Umbilical cord (tissue), 2 donors: ENCODE measurements around the gene FAM78B. TPM values are rescaled to one million over a fixed set of nuclear protein-coding genes. Genes with fewer than 3 reads are reported as not detected.

Experiments used
- DNase-seq: peaks from one replicate; pipeline ENCODE4 v3.0.0-alpha.2; 2015; ENCODE audit warnings: low spot score
- total RNA-seq: library from RNA; depleted of rRNA; stranded (reverse); fragments of >200 nt; gene quantifications from one replicate; pipeline ENCODE4 v1.2.3, GENCODE V29; 2014; ENCODE audit warnings: low replicate concordance; ENCODE audit not compliant: insufficient read depth

The FAM78B gene
- total RNA-seq, 1 donor from 2014 or later: 13.5 TPM

DNA sequence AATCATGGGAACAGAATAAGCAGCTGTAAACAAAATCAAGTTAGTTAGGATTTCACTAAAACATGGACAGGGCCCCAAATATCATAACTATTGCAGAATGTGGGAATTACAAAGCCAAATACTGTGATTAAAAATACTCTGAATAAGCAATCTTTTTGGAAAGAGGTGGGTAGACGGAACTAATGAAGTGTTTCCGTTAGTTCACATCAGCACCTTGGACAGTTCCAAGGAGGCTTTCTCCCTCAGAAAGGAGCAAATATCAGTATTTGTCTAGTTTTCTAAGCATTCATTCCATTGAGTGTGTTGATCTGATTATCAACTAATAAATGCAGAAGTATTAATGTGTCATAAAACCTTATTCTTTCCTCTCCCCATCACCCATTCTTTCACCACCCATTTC lies 97.4 kb downstream of the FAM78B start:
- DNase-seq: no peak

DNA sequence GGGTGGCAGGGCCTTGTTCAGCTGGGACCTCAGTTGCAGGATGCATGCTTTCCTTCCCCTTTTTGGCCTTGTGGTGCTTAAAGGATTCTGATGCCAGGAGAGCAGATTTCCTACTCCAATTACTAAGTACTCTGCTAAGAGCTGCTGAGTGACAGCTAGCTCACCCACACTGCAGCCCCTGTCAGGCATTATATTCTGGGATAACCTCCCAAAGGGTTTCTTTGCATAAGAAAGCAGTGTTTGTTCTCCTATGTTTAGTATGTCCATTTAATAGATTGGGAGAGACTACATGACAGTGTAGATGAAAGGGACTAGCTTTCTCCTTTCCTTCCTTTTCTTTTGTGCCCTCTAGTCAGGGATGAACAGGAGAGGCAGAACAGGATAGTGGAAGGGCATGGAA lies 100.7 kb downstream of the FAM78B start:
- DNase-seq: no peak

DNA sequence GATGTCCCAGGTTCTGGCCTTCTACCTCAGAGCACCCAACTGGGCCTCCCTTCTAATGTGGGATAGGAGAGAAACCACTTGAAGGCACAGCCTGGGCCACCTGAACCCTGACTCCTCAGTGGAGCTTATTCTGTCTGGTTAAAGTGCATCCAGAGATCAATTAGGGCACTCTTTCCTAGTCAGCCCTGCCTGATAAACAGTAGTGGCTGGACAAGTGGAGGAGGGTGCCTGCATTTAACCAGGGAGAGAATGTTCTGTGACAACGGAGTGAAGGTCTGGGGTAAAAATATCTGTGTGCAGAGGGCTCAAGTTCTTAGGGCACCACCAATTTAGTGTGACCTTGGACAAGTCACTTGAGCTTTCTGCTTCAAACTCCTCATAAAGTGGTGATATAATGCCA lies 101.8 kb downstream of the FAM78B start:
- no peak for DNase-seq

DNA sequence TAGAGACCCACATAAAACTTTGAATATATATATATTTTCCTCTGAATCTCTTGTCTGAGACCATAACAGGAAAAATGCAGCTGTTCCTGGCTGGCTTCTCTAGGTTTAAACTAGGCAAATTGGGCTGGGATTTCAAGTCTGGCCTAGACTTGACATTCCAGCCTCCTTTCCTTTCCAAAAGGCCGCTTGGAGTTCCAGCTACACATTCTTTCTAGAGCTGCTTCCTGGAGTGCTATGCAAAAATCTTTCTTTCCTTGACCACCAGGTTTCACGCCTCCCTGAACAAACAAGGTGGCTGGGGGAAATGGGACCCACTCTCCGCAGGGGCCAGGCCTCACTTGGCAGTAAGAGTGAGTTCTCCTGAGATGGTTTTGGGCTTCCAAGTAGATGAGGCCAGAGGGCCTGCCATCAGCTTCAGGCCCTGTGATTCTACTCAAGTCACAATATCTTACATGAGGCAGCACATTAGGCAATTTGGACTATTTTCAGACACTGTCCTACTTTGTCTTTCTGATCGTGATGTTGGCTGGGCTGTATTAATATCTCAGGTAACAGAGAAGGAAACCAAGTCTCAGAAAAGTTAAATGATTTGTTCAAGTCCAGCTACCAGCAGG lies 102.4 kb downstream of the FAM78B start:
- no peak for DNase-seq

DNA sequence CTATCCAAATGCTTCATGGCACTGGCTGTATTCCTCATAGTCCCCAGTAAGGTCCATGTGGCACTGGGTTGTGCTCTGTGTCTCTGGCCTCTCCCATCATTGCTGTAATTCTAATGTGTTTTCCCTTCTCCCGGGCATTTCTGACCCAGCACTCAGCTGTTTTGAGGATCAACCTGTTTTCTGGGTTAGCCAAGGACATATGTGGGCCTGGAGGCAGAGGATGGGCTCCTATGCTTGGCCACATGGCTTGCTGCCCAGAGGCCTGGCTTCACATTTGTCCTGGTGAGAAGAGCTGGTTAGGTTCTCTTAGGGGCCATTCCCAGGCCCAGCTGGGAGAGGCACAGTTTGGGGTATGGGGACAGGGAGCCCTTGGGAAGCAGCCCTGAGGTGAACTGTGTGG lies 103.1 kb downstream of the FAM78B start:
- DNase-seq: no peak

DNA sequence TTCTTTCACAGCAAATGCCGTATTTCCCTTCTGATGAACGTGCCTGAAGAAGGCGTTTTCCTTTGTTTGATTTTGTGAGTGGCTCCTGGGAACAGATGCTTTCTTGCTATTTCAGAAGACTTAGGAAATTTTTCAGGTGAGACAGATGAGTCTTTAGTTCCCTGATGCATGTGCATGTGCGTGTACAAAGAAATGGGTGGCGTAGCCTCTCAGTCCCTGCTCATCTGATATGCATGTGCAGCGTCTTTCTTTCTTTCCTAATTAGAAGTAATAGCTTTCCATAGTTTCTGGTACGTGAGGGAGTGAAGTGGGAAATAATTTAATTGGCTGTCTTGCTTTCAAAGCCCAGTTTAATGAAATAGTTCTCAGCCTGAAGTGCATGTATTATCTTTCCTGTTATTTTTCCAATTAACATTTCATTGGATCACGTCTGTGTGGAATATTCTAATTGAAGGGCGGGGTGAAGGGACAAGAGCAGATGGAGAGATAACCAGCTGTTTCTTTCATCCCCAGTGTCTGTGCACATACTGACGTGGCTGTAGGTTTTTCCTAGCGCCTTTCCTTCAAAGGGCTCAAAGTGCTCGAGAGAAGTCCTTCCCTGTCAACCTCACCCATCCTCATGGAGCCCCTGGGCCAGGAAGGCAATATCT lies 104.3 kb downstream of the FAM78B start:
- no peak for DNase-seq

DNA sequence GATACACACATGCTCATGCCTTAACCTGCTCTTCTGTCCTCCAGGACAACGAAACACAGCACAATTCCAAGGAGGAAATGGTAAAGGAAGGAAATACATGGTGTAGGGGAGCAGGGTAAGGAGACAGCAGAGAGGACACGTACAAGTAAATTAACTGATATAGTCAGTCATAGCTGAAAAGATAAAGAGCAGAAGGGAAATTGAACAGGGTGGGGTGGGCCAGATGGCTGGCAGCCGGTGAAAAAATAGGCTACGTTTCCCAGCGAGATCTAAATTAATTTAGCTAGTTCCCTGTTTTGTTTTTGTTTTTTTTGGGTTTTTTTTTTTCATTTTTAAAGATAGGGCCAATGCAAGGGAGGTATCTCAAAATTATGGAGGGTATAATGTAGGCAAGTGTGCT lies 109.2 kb downstream of the FAM78B start:
- DNase-seq: no peak

DNA sequence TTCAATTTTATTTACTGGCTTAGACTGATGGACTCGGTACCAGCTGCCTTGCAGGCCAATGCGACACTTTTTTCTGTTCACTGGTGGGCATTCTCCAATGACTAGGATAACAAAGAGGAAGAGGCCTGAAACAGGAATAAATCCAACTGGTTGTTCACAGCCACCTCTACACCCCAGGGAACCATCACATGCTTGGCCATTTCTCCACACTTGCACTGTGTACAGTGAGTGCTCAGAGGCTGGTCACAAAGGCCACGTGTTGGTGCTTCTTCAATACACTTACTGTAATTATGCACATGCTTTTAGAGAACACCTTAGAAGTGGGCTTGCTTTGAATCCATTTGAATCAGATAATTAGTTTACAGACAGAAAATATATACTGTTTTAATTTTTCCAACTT lies 113.4 kb downstream of the FAM78B start:
- no peak for DNase-seq

DNA sequence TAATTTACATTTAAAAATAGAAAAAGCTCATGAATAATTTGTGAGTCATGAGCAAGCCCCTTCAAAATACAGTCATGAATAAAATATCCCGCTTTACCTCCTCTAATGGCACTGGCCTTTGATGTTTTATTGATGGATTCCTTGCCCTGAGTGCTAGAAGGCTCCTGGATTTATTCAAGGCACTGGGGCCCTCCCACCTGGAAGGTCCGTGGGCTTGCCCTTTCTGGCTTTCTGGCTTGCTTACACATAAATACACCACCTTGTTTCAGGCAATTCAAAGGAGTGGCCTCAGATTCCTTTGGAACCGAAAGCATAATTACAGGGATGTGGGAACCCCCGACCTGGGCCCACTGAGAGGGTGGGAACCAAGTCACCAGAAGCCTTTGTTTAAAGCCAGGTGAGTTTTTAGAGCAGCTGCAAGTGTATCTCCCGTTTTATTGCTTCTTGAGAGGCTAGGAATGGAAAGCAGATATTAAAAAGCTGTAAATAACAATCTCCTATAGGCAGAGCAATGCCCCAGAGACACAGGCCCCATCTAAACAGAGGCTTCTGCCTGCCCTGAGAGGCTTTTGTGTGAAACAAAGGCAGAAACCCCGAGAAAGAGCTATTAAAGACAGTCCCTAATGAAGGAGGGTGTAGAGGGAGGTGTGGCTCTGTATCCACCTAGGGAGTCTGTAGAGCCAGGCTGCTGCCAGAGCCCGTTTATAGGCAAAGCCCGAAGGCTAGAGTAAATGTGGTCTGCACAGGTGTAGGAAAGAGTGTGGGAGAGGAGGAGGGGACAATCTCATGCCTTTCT lies 126.4 kb downstream of the FAM78B start:
- DNase-seq: no peak

DNA sequence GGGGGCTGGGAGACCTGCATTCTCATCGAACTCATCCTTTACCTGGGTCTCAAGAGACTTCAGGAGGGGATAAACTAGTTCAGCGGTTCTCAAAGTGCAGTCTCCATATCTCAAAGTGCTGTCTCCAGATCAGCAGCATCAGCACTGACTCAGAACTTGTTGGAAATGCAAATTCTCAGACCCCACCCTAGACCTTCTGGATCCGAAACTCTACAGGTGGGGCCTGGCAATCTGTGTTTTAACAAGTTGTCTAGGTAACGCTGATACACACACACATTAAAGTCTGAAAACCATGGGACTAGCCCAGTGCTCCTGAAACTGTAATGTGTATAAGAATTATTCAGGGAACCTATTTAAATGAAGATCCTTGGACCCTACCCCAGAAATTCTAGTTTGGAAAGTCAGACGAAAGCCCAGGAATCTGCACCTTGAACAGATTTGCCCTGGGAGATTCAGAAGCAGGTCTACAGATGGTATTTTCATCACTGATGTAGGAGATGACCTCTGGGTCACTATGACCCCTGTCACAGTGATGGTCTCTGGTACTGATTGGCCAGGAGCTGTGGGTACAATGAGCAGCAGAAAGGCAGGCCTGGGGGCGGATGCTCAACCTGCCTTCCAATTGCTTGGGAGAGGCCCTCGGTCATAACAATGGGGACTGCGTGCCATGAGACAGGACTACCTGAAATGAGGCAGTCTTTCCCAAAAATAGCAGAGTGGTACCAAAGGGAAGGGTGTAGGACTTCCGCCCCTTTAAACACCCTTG lies 127.2 kb downstream of the FAM78B start:
- DNase-seq: no peak

DNA sequence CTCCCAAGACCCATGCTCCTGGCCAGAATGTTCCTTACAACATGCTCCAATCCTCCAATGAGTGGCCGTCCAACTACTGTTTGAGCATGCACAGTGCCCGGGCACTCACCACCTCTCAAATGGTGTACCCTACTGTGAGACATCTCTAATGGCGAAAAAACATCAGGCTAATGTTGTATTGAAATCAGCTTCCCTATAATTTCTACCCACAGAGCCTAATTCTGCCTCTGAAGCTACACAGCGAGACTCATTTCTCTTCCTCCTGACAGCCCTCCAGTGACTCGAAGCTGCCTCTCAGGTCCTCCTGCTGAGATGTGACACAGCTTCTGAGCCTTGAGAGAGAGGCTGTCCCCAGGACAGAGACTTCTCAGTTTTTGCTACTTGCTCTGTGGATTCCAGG lies 130.7 kb downstream of the FAM78B start:
- DNase-seq: no peak

DNA sequence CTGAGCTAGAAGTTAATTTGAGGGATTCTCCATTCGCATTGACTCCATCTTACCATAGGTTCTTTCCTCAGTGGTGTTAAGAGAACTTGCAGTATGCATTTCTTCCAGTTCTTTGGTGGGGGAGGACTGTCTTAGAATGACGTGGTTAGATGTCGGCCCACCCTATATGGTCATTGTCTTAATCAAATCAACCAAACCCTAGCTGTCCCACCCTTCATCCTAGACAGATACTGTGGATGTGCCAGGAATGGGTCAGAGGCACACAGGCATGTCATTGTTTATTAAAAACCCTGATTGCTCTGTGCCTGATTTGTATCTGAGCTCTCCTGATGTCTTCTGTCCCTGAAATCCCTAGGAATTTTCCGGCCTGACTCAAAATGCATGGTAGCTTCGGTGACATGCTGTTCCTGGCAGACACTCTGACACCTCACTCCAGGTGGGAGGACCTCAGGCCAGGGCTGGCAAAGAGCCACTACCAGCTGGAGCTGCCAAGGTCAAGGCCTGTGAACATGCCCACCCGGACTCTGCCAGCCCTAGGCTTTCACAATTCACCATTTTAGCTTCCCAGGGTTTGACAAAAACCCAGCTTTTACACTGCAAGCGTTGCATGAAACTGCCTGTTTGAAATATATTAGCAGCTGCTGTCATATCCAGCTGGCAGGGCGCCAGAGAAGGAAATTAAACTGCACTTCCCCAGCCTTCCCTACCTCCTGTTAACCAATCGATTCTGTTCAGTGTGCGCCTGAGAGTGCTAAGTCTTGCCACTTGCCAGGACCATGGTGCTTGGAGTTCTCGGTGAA lies 134.0 kb downstream of the FAM78B start:
- DNase-seq: no peak

DNA sequence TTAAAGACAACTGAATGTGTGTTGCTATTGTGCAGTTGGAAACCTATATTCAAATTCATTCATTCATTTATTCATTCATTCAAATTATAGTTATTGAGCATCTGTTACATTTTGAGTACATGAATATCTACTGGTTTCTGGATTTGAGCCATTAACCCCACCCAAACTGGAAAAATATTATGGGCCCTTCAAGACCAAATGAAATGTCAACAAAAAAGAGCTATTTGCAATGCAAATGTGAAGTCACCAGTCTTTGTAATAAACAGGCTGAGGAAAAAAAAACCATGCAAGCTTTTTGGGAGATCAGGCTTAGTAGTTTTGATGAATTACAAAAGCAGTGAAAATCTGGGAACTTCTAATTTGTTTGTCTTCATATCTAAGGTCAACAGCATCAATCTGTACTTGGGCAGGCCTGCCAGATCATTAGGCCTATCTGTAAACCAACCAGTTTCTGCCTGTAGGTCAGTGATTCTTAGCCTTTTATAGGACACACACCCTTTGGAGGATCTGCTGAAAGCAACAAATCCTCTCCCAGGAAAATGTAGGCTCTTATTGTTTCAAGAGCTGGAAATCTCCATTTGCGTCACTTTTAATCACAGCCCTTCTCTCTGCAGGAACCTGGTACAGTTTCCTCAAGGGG lies 134.7 kb downstream of the FAM78B start:
- DNase-seq: no peak

DNA sequence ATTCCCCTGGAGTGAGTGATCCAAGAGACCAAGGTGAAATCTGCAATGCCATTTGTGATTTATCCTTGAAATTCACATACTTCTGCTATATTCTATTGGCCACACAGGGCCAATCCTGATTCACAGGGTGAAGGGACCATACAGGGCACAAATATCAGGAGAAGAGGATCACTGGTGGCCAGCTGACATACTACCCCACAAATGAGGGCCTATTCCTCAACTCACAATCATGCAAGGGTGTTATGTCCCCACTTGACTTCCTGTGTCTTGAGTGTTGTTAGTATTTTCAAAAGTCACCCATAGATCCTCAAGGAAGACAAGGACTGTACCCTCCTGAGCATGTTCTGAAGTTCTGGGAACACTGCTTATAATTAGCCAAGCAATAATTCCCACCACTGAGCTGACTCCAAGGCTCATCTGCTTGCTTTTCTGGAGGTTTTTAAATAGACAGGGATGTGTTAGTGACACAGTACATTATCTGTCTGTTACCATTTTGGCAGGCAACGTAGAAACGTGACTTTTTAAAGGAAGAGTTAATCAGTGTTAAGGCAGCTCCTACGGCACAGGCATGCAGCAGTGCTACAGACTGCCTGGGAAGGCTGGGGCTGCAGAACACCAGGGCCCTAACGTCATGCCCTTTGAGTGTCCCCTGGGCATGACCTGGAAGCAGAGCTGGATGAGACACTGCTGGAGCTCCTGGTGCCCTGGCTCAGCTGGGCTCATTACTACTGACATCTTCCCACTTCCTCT lies 137.4 kb downstream of the FAM78B start:
- DNase-seq: no peak

DNA sequence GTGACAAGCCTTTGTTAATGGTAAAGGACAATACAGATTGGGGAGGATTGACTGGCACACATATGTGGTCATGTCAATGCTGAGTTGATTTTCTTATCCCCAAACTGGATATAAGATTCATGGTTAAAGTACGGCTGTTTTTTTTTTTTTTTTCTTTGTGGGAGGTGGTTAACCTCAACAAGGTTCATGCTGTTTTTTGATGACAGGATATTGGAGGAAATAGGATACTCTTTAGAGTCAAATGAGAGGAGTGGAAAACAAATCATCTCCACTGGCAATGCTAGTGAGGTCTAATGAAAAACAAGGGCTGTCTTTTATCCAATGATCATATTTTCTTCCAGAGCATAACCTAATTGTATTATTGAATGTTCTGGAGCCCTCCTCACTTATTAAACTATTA lies 140.2 kb downstream of the FAM78B start:
- no peak for DNase-seq

DNA sequence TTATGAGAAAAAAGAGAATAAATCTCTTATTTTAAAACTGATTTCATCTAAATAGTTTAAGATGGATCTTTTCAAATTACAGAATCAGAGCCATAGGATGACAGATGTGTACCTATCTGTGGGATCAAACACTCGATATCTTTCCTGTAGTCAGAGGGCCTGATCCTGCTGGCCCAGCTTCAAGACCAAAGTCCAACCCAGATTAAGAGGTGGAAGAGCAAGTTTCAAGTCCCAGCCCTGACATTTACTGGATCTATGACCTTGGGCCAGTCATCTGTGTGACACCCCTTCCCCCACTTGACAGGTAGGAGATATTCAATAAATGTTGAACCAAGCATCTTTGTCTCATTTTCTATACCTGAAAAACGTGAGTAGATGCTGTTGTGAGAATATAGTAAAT lies 140.7 kb downstream of the FAM78B start:
- DNase-seq: no peak

DNA sequence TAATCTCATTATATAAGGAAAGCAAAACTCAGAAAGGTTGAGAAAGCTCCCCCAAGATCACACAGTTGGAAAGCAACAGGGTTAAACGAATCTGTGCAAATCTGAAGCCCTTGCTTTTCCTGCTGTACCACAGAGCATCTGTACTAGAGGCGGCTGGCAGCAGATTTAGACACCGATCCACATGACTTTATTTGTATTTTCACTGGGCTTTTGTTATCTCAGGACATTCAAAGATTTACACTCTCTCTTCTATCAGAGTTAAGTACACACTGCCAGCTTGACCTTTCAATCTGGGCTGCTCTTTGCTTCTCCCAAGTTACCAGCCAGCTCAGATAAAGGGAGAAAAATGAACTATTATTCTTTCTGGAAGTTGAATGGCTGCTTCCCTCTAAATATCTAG lies 146.6 kb downstream of the FAM78B start:
- no peak for DNase-seq
